Activated T-cell treated with anti-CD3 and anti-CD28 coated beads, Interleukin-2, amount 50 U/mL, for 4 hours (primary cell): ENCODE data around the gene CDKN3. TPM values are rescaled to one million over a fixed set of nuclear protein-coding genes. Genes with fewer than 3 reads are reported as not detected.
"Not testable (repeated sequence)": the region's sequence is repeated elsewhere in the genome, so short reads cannot be mapped to it uniquely, and the experiment has no call there.

Experiments used
- ATAC-seq, 2 donors: fragments of 200-7000 bp; cut with Tn5 transposase; one replicate each; pipeline ENCODE4 v1.10.0; 2021
- DNase-seq: peaks from one replicate; pipeline ENCODE4 v3.0.0-alpha.2; 2020
- H3K27me3 Mint-ChIP-seq: one replicate; pipeline ENCODE4 v1.8.0; 2021; ENCODE audit warnings: low read depth, mixed read lengths
- H3K36me3 Mint-ChIP-seq: one replicate; pipeline ENCODE4 v1.8.0; 2022; ENCODE audit warnings: mixed read lengths; ENCODE audit not compliant: insufficient read depth
- H3K4me1 Mint-ChIP-seq: one replicate; pipeline ENCODE4 v1.8.0; 2021; ENCODE audit warnings: low read depth, mixed read lengths
- H3K4me3 Mint-ChIP-seq: one replicate; pipeline ENCODE4 v1.8.0; 2021; ENCODE audit warnings: mild to moderate bottlenecking, moderate library complexity, mixed read lengths
- H3K9me3 Mint-ChIP-seq: one replicate; pipeline ENCODE4 v1.8.0; 2021; ENCODE audit warnings: mixed read lengths
- total RNA-seq, 3 donors: library from RNA; stranded (reverse); gene quantifications; one replicate each; pipeline ENCODE4 v1.2.1, GENCODE V29; 2021

CDKN3 gene
- total RNA-seq, 3 donors from 2014 or later, result 9.0 to 10.5 (median 9.8) TPM

DNA sequence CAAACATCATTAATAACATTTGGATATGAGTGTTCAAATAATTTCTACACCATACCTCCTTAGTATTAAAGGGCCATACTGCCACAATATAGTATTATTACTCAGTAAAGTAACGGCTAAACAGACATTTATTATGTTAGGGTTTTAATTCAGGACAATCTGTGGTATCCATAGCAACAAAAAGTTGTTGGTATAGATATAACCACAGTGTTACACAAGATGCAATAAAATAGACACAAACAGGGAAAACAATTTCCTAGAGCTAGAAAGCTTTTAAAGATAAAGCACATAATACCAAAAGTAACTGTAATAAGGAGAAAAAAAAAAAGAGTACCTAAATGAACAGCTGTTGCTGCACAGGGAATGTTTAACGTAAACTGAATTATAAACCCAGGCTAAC is 28.3 kb downstream of the CDKN3 start:
- Mint-ChIP-seq H3K27me3 (no peaks in the 10 kb centered on the region), H3K4me1 (peaks cover 17% of the 10 kb centered on the region), H3K4me3 (no peak overlapping the region), H3K36me3 (peaks cover 35% of the 10 kb centered on the region), H3K9me3 (no peaks in the 10 kb centered on the region)
- ATAC-seq (no peak), DNase-seq (no peak)

DNA sequence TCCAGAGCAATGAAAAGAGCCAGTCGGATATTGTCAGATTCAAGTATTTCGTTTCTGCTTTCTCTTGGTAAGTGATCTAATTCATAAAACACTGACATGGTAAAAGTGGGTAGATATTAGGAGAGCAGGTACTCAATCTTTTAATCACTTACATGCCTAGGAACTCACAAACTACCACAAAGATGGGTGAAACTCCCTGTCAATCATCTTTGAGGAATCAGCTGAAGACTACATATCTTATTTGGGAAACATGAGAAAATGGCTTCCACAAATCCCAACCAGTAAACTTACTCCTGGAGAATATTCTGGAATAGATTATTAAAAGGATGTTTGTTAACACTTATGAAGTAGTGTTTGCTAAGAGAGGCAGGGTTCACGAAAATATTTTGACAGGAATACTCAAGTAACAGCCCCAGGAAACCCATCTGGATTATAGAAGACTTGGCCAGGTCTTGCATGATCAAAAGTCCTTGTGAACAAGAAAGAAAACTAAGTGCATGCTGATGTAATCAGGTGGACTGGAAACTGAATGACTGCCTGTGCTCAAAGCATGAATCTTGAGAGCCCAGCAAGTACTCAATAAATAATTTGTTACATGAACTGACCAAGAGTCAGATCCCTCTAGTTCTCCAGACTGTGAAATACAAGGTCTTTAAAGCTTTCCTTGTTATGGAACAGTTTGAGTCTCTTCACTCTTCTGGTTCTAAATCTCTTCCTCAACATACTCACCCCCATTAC is 28.9 kb downstream of the CDKN3 start:
- H3K4me3 Mint-ChIP-seq, result no peak overlapping the region
- ATAC-seq (no peak), DNase-seq (no peak)
- H3K9me3 Mint-ChIP-seq, result no peaks in the 10 kb centered on the region
- peaks cover 38% of the 10 kb centered on the region for H3K36me3 Mint-ChIP-seq
- no peaks in the 10 kb centered on the region for H3K27me3 Mint-ChIP-seq
- H3K4me1 Mint-ChIP-seq, result peaks cover 15% of the 10 kb centered on the region

DNA sequence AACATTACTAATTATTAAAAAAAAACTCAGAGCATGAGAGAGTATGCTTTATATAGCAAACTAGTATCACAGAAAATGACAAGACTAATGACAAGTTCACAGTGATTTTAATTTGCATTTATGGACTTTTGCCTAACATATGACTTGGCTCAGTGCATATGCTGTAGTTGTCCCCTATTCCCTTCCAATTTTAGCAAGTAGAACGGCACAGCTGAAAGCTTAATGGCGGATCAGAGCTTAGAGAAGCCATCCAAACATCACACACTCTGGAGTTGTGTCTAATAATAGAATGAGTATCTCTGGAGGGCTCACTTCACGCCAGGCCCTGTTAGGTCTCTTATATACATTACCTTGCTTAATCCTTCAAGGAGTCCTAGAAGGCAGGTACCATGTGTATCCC is 31.1 kb downstream of the CDKN3 start:
- ATAC-seq (no peak), DNase-seq (no peak)
- H3K4me1 Mint-ChIP-seq, result peaks cover 22% of the 10 kb centered on the region
- H3K4me3 Mint-ChIP-seq, result no peak overlapping the region
- no peaks in the 10 kb centered on the region for H3K9me3 Mint-ChIP-seq
- peaks cover 42% of the 10 kb centered on the region for H3K36me3 Mint-ChIP-seq
- H3K27me3 Mint-ChIP-seq, result no peaks in the 10 kb centered on the region

DNA sequence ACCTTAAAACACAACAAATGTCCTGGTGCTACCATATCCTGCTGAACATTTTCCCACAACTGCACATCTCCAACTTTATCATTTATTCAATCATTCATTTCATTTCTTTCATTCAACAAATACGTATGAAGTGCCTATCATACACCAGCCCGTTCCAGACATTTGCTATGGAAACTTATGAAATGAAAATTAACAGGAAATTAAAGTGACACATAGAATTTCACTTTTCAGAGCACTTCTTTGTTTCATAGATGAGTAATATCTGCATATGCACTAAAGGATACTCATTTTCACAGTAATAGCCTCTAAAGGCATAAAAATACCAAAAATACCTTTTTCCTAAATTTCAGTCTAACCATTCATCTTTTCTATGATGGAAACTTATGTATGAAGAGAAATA is 31.7 kb downstream of the CDKN3 start:
- no peak overlapping the region for H3K4me3 Mint-ChIP-seq

DNA sequence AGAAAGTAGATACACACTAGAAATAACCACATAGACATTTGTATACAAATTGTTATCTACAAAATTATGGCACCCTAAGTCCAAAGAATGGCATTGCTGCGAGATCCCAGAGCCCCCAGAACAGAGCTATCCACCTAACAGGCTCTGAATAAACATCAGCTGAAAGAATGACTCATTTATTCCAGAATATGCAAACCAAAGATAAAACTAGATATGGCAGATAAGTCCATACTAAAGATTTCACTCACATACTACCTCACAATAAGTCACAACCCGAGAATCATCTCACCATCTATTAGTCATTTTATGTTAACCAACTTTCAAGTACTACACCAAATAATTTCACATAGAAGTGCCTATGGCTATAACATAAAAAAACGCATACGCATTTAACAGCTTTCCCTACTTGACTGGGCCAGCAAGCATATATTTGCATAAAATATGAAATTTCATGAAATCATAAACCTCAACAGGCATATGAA is 38.7 kb downstream of the CDKN3 start:
- DNase-seq, result no peak
- Mint-ChIP-seq H3K27me3 (no peaks in the 10 kb centered on the region), H3K36me3 (peaks cover 40% of the 10 kb centered on the region), H3K4me3 (peak overlapping the region; percentile 48), H3K4me1 (peaks cover 74% of the 10 kb centered on the region), H3K9me3 (no peaks in the 10 kb centered on the region)
- peak; percentile 98 to 99 for ATAC-seq

More for the DNA sequence above, 31.7 kb downstream of the CDKN3 start:
- no peak for DNase-seq
- H3K27me3 Mint-ChIP-seq, result no peaks in the 10 kb centered on the region
- H3K4me1 Mint-ChIP-seq, result peaks cover 28% of the 10 kb centered on the region
- peaks cover 42% of the 10 kb centered on the region for H3K36me3 Mint-ChIP-seq
- ATAC-seq, result peak; percentile 69 to 80
- no peaks in the 10 kb centered on the region for H3K9me3 Mint-ChIP-seq

DNA sequence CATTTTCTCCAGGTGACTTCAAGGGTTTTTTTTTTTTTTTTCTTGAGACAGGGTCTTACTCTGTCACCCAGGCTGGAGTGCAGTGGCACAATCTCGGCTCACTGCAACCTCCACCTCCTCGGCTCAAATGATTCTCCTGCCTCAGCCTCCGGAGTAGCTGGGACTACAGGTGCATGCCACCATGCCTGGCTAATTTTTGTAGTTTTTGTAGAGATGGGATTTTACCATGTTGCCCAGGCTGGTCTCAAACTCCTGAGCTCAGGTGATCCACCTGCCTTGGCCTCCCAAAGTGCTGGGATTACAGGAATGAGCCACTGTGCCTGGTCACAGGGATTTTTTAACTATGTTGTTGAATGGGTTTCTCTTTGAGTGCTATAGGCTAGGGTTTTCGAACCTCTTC is 41.1 kb downstream of the CDKN3 start:
- H3K4me3 Mint-ChIP-seq, DNase-seq, ATAC-seq: not testable (repeated sequence)

DNA sequence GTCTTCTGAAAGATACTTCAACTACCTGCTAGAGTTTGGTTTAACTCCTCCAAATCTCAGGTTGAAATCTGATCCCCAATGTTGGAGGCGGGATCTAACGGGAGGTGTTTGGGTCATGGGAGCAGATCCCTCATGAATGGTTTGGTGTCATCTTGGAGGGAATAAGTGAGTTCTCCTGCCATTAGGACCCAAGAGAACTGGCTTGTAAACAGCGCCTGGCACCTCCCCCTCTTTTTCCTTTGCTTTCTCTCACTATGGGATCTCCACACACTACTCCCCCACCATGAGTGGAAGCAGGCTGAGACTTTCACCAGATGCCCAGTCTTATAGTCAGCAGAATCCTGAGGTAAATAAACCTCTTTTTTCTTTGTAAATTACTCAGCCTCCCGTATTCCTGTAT is 41.9 kb downstream of the CDKN3 start:
- H3K4me3 Mint-ChIP-seq, result no peak overlapping the region
- DNase-seq, result no peak
- peaks cover 33% of the 10 kb centered on the region for H3K36me3 Mint-ChIP-seq
- H3K27me3 Mint-ChIP-seq, result no peaks in the 10 kb centered on the region
- no peak for ATAC-seq
- peaks cover 70% of the 10 kb centered on the region for H3K4me1 Mint-ChIP-seq
- no peaks in the 10 kb centered on the region for H3K9me3 Mint-ChIP-seq

More for the DNA sequence above, 41.1 kb downstream of the CDKN3 start:
- H3K4me1 Mint-ChIP-seq, result peaks cover 76% of the 10 kb centered on the region
- H3K27me3 Mint-ChIP-seq, H3K9me3 Mint-ChIP-seq: not testable (repeated sequence)
- H3K36me3 Mint-ChIP-seq, result peaks cover 33% of the 10 kb centered on the region

DNA sequence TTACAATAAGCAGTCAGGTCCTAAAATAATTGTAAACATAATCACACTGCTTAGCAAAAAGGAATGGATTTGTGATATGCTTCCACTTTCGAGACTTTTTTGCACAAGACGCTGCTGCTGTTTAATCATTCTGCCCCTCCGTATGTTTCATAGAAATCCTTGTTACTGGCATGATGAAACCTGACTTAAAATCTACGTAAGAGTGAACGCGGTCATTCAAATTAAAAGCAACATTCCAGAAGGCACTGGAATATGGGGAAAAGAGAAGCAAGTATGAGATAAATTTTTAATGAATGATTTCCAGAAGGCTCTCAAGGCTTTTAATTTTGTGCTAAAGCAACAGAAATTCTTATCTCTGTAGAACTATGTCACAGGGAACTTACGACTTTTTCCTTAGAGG is 43.2 kb downstream of the CDKN3 start:
- H3K9me3 Mint-ChIP-seq, result no peaks in the 10 kb centered on the region
- peaks cover 22% of the 10 kb centered on the region for H3K36me3 Mint-ChIP-seq
- DNase-seq, result no peak
- ATAC-seq, result no peak
- peaks cover 57% of the 10 kb centered on the region for H3K4me1 Mint-ChIP-seq
- H3K27me3 Mint-ChIP-seq, result no peaks in the 10 kb centered on the region
- peak overlapping the region; percentile 92 for H3K4me3 Mint-ChIP-seq

DNA sequence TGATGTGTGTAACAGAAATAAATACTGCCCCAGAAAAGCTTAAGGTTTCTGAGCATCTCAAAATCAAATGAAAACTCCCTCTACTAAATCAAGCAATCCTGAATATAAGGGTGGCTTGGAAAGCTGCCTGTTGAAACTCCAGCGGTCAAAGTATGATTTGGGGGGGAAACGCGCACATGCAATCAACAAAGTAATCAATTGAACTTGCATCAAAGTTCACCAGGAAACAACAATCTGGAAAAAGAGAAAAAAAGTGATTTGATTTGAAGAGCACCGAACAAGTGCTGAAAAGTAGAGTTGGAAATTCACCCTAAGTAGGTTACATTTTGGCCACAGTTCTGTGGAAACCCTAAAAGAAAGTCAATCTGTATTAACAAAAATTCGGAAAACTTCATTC is 43.7 kb downstream of the CDKN3 start:
- DNase-seq (no peak), ATAC-seq (no peak)
- Mint-ChIP-seq H3K9me3 (no peaks in the 10 kb centered on the region), H3K36me3 (peaks cover 22% of the 10 kb centered on the region), H3K27me3 (no peaks in the 10 kb centered on the region), H3K4me1 (peaks cover 53% of the 10 kb centered on the region), H3K4me3 (peak overlapping the region; percentile 92)

DNA sequence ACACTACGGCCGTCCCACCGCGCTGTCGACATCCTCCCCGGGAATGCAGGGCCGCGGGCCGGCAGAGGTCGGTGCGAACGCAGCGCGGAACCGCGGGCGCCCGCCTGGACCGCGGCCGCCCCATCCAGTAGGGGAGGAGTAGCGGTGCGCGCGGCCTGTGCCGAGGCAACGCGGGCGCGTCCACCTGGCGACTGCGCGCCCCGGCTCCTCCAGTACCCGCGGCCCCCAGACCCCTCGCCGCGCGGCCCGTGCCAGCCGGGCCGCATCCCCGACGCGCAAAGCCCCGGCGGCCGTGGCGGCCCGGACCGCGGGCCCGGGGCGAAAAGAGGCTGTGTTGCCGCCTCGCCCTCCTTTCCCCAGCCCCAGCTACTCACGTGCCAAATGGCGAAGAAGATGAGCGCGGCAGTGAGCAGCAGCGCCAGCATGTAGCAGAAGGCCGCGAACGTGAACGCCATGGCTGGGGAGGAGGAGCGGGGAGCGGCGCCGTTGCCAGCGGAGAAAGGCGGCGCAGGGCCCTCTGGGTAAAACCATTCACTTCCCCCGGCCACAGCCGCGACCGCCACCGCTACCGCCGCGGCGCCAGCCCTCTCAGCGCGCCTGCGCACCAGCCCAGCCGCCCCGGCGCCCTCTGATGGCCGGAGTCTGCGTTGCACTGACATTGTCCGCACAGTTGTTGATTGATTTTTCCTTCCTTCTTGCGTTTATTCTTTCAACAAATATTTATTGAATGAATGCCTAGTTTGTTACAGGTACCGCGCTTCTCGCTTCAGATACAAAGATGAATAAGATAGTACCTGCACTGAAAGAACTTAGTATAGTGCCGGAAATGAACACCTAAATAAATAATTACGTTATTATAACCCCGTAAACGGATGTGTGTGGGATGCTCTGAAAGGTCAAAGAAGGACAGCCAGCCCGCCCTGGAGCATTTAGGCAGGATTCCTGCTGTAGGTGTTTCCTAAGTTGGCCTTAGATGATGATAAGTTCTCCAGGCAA is 44.4 kb downstream of the CDKN3 start, which contains the start of gene CNIH1:
CNIH1 (minus strand) TSS at position 502 of the 996 bp plus-strand sequence; CDS start at position 455, 47 bp downstream.
- H3K4me3 Mint-ChIP-seq, result peak within 1 kb of the TSS; percentile 92
- H3K4me1 Mint-ChIP-seq, result peaks cover 47% of the 10 kb centered on the region

DNA sequence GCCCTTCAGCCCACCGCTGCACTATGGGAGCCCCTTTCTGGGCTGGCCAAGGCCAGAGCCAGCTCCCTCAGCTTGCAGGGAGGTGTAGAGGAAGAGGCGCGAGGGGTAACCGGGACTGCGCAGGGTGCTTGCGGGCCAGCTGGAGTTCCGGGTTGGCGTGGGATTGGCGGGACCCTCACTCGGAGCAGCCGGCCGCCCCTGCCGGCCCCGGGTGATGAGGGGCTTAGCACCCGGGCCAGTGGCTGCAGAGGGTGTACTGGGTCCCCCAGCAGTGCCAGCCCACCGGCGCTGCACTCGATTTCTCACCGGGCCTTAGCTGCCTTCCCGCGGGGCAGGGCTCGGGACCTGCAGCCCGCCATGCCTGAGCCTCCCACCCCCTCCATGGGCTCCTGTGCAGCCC is 46.2 kb downstream of the CDKN3 start:
- H3K4me3 Mint-ChIP-seq, ATAC-seq, DNase-seq, H3K9me3 Mint-ChIP-seq, H3K27me3 Mint-ChIP-seq: not testable (repeated sequence)
- peaks cover 13% of the 10 kb centered on the region for H3K36me3 Mint-ChIP-seq
- H3K4me1 Mint-ChIP-seq, result peaks cover 31% of the 10 kb centered on the region

More for the DNA sequence above, 44.4 kb downstream of the CDKN3 start, which contains the start of gene CNIH1:
- H3K27me3 Mint-ChIP-seq, result no peaks in the 10 kb centered on the region
- peaks cover 18% of the 10 kb centered on the region for H3K36me3 Mint-ChIP-seq
- ATAC-seq (peak; percentile 98), DNase-seq (peak; percentile 89)
- no peaks in the 10 kb centered on the region for H3K9me3 Mint-ChIP-seq

DNA sequence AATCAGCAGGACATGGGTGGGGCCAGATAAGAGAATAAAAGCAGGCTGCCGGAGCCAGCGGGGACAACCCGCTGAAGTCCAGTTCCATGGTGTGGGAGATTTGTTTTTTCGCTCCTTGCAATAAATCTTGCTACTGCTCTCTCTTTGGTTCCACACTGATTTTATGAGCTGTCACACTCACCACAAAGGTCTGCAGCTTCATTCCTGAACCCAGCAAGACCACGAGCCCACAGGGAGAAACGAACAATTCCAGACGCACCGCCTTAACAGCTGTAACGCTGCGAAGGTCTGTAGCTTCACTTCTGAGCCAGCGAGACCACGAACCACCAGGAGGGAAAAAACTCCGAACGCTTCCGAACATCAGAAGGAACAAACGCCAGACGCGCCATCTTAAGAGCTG is 47.2 kb downstream of the CDKN3 start:
- Mint-ChIP-seq H3K27me3 (peaks cover 2% of the 10 kb centered on the region), H3K9me3 (no peaks in the 10 kb centered on the region), H3K4me1 (peaks cover 25% of the 10 kb centered on the region), H3K4me3 (no peak overlapping the region), H3K36me3 (peaks cover 9% of the 10 kb centered on the region)
- ATAC-seq, result no peak
- DNase-seq, result no peak

DNA sequence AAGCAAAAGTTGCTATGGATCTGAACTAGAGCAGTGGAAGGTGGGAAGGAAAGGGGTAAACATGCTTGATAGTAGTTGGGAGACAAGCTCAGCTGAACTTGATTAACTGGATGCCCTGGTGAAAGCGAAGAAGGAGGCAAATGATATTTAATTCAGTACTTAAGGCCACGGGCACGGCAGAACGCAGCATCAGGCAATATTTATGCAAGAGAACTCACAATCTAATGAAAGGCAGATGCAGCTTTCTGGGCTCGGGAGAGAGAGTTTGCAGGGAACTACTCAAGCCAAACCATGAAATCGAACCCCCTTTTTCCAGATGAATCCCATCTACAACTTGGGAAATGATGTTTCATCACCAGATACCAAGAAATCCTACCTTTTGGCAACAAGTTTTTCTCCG is 47.9 kb downstream of the CDKN3 start:
- no peak overlapping the region for H3K4me3 Mint-ChIP-seq
- DNase-seq (no peak), ATAC-seq (no peak)
- H3K9me3 Mint-ChIP-seq, result no peaks in the 10 kb centered on the region
- H3K4me1 Mint-ChIP-seq, result peaks cover 18% of the 10 kb centered on the region
- peaks cover 6% of the 10 kb centered on the region for H3K36me3 Mint-ChIP-seq
- H3K27me3 Mint-ChIP-seq, result peaks cover 2% of the 10 kb centered on the region

DNA sequence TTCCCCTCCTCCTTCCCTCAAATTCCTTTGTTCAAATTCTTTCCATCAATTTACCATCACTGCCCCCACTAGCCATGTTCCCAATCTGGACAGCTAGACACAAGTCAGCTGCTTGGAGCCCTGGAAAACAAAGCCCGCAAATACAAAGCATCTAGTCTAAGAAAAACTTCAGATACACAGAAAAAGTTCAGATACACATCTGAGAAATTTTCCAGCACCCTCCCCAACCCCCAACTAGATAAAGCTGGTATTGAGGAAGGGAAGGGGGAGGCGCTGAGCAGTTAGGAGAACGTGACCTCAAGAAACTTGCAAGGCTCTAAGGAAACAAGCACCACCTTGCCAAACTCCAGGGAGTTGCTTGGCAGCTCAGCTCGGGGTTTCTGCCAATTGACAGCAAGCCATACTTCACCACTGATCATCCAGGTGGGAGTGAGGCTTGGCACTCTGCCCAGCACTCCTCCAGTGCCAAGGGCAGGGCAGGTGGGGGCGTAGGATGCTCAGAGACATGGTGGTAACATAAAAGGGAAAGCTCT is 49.4 kb downstream of the CDKN3 start:
- H3K27me3 Mint-ChIP-seq, result peaks cover 2% of the 10 kb centered on the region
- peaks cover 9% of the 10 kb centered on the region for H3K4me1 Mint-ChIP-seq
- H3K4me3 Mint-ChIP-seq, result no peak overlapping the region
- H3K9me3 Mint-ChIP-seq, result no peaks in the 10 kb centered on the region
- DNase-seq (no peak), ATAC-seq (no peak)
- no peaks in the 10 kb centered on the region for H3K36me3 Mint-ChIP-seq
